PFSK-1 (cell line): ENCODE measurements around the gene CFAP61.
A peak's percentile ranks its signal among the peaks of the same experiment; 100 is the strongest.

Experiments
- FOXP2 ChIP-seq: optimal IDR thresholded peaks from 2 replicates; pipeline ENCODE3; 2011; ENCODE audit warnings: borderline replicate concordance, control low read depth, inconsistent platforms; ENCODE audit not compliant: insufficient read depth; ENCODE audit errors: extremely low read length, extremely low read depth
- POLR2AphosphoS5 ChIP-seq: IDR thresholded peaks from 2 replicates; pipeline ENCODE4 v1.6.1; 2012; ENCODE audit warnings: low read depth, mild to moderate bottlenecking, control low read depth, low read length, moderate library complexity
- REST ChIP-seq, 2 experiments: IDR thresholded peaks; 2 replicates each; pipeline versions ENCODE4 v1.6.1 to v1.8.0; 2011 to 2012; ENCODE audit warnings: low read depth in 2 of 2, low read length in 2 of 2, control low read depth in 1 of 2, inconsistent platforms in 1 of 2, mild to moderate bottlenecking in 1 of 2, moderate library complexity in 1 of 2; ENCODE audit not compliant: insufficient read depth in 1 of 2
- SIN3A ChIP-seq: IDR thresholded peaks from 2 replicates; pipeline ENCODE4 v1.6.1; 2012; ENCODE audit warnings: mild to moderate bottlenecking, low read length, moderate library complexity, borderline replicate concordance; ENCODE audit not compliant: insufficient read depth
- TAF1 ChIP-seq: IDR thresholded peaks from 2 replicates; pipeline ENCODE4 v1.6.1; 2012; ENCODE audit warnings: low read length, control low read depth, borderline replicate concordance; ENCODE audit not compliant: insufficient read depth

CFAP61 gene

GRCh38 chr20:20231528-20232298 lies 179.4 kb downstream of the CFAP61 start:
- no peak for TF ChIP-seq FOXP2
- no peak for TF ChIP-seq REST (IDR thresholded peaks at IDR 0.05; ENCODE audit: insufficient read depth in 1 of 2, low read depth in 2 of 2, low read length in 2 of 2)
- no peak for TF ChIP-seq TAF1
- no peak for TF ChIP-seq SIN3A
- no peak for TF ChIP-seq POLR2AphosphoS5

- TF ChIP-seq FOXP2, result no peak
- no peak for TF ChIP-seq POLR2AphosphoS5
- TF ChIP-seq TAF1, result no peak
- TF ChIP-seq SIN3A, result no peak
- peak in 1 of 2 experiments; percentile 4; a peak in 1 of 4 replicates for TF ChIP-seq REST (IDR thresholded peaks at IDR 0.05; ENCODE audit: insufficient read depth in 1 of 2, low read depth in 2 of 2, low read length in 2 of 2)
Observed at GRCh38 chr20:20233041-20233514, 180.7 kb downstream of the CFAP61 start.

- TF ChIP-seq TAF1, result no peak
Observed at GRCh38 chr20:20235681-20236080, 183.3 kb downstream of the CFAP61 start.

- TF ChIP-seq SIN3A, result no peak
- TF ChIP-seq REST (IDR thresholded peaks at IDR 0.05; ENCODE audit: insufficient read depth in 1 of 2, low read depth in 2 of 2, low read length in 2 of 2), result no peak
- TF ChIP-seq POLR2AphosphoS5, result no peak
- TF ChIP-seq TAF1, result no peak
- no peak for TF ChIP-seq FOXP2
Observed at GRCh38 chr20:20237093-20237959, 185.0 kb downstream of the CFAP61 start.

GRCh38 chr20:20241976-20242375 lies 189.6 kb downstream of the CFAP61 start:
- no peak for TF ChIP-seq FOXP2
- TF ChIP-seq TAF1, result no peak
- no peak for TF ChIP-seq SIN3A
- no peak for TF ChIP-seq REST (IDR thresholded peaks at IDR 0.05; ENCODE audit: insufficient read depth in 1 of 2, low read depth in 2 of 2, low read length in 2 of 2)
- TF ChIP-seq POLR2AphosphoS5, result no peak
